ENCODE measurements around the gene SKAP1.
A peak's percentile ranks its signal among the peaks of the same experiment; 100 is the strongest.

SKAP1 gene

GRCh38 chr17:48285614-48286013 lies 144.4 kb downstream of the SKAP1 start:
- no peak for TF ChIP-seq POLR2A (IDR thresholded peaks at IDR 0.05; ENCODE audit: low read depth, low read length)
- FAIRE-seq (no peak), DNase-seq (ENCODE audit: insufficient read length, low spot score) (no peak)

GRCh38 chr17:48283907-48284306 lies 146.1 kb downstream of the SKAP1 start:
- FAIRE-seq (no peak), DNase-seq (ENCODE audit: insufficient read length, low spot score) (no peak)
- TF ChIP-seq TAF1 (IDR thresholded peaks at IDR 0.05; ENCODE audit: low read depth, low read length), result no peak
- TF ChIP-seq SPI1 (IDR thresholded peaks at IDR 0.05; ENCODE audit: low read depth, low read length), result no peak
- TF ChIP-seq POLR2A (IDR thresholded peaks at IDR 0.05; ENCODE audit: low read depth, low read length), result no peak
- TF ChIP-seq PAX5 (IDR thresholded peaks at IDR 0.05; ENCODE audit: insufficient read depth, low read length, severe bottlenecking), result no peak
- TF ChIP-seq POLR2AphosphoS5 (IDR thresholded peaks at IDR 0.05; ENCODE audit: low read depth, low read length), result no peak
- TF ChIP-seq POU2F2 (IDR thresholded peaks at IDR 0.05; ENCODE audit: low read depth, low read length), result no peak

GRCh38 chr17:48283411-48283810 lies 146.6 kb downstream of the SKAP1 start:
- FAIRE-seq, result peak; percentile 41
- TF ChIP-seq POLR2A (IDR thresholded peaks at IDR 0.05; ENCODE audit: low read depth, low read length), result no peak
- TF ChIP-seq TAF1 (IDR thresholded peaks at IDR 0.05; ENCODE audit: low read depth, low read length), result no peak
- TF ChIP-seq PAX5 (IDR thresholded peaks at IDR 0.05; ENCODE audit: insufficient read depth, low read length, severe bottlenecking), result no peak
- TF ChIP-seq SPI1 (IDR thresholded peaks at IDR 0.05; ENCODE audit: low read depth, low read length), result no peak
- DNase-seq (ENCODE audit: insufficient read length, low spot score), result no peak

- DNase-seq (ENCODE audit: insufficient read length, low spot score), result no peak
- no peak for TF ChIP-seq POLR2A (IDR thresholded peaks at IDR 0.05; ENCODE audit: low read depth, low read length)
- TF ChIP-seq SPI1 (IDR thresholded peaks at IDR 0.05; ENCODE audit: low read depth, low read length), result no peak
- no peak for TF ChIP-seq POU2F2 (IDR thresholded peaks at IDR 0.05; ENCODE audit: low read depth, low read length)
- no peak for TF ChIP-seq POLR2AphosphoS5 (IDR thresholded peaks at IDR 0.05; ENCODE audit: low read depth, low read length)
- FAIRE-seq, result no peak
Measured at GRCh38 chr17:48282303-48282702, 147.7 kb downstream of the SKAP1 start.

GRCh38 chr17:48278760-48279491 lies 151.1 kb downstream of the SKAP1 start:
- DNase-seq (ENCODE audit: insufficient read length, low spot score) (no peak), FAIRE-seq (no peak)
- TF ChIP-seq POLR2AphosphoS5 (IDR thresholded peaks at IDR 0.05; ENCODE audit: low read depth, low read length), result no peak
- no peak for TF ChIP-seq SPI1 (IDR thresholded peaks at IDR 0.05; ENCODE audit: low read depth, low read length)
- TF ChIP-seq POLR2A (IDR thresholded peaks at IDR 0.05; ENCODE audit: low read depth, low read length), result no peak
- no peak for TF ChIP-seq PAX5 (IDR thresholded peaks at IDR 0.05; ENCODE audit: insufficient read depth, low read length, severe bottlenecking)
- TF ChIP-seq POU2F2 (IDR thresholded peaks at IDR 0.05; ENCODE audit: low read depth, low read length), result no peak
- no peak for TF ChIP-seq TAF1 (IDR thresholded peaks at IDR 0.05; ENCODE audit: low read depth, low read length)

GRCh38 chr17:48276776-48277175 lies 153.2 kb downstream of the SKAP1 start:
- TF ChIP-seq POU2F2 (IDR thresholded peaks at IDR 0.05; ENCODE audit: low read depth, low read length) (no peak), POLR2AphosphoS5 (IDR thresholded peaks at IDR 0.05; ENCODE audit: low read depth, low read length) (no peak), POLR2A (IDR thresholded peaks at IDR 0.05; ENCODE audit: low read depth, low read length) (no peak), PAX5 (IDR thresholded peaks at IDR 0.05; ENCODE audit: insufficient read depth, low read length, severe bottlenecking) (no peak), TAF1 (IDR thresholded peaks at IDR 0.05; ENCODE audit: low read depth, low read length) (no peak), SPI1 (IDR thresholded peaks at IDR 0.05; ENCODE audit: low read depth, low read length) (no peak)
- FAIRE-seq, result no peak
- DNase-seq (ENCODE audit: insufficient read length, low spot score), result no peak

- FAIRE-seq, result no peak
- TF ChIP-seq POLR2A (IDR thresholded peaks at IDR 0.05; ENCODE audit: low read depth, low read length) (no peak), TAF1 (IDR thresholded peaks at IDR 0.05; ENCODE audit: low read depth, low read length) (no peak), POU2F2 (IDR thresholded peaks at IDR 0.05; ENCODE audit: low read depth, low read length) (no peak), PAX5 (IDR thresholded peaks at IDR 0.05; ENCODE audit: insufficient read depth, low read length, severe bottlenecking) (no peak), SPI1 (IDR thresholded peaks at IDR 0.05; ENCODE audit: low read depth, low read length) (no peak), POLR2AphosphoS5 (IDR thresholded peaks at IDR 0.05; ENCODE audit: low read depth, low read length) (no peak)
Measured at GRCh38 chr17:48270899-48271298, 159.1 kb downstream of the SKAP1 start.

GRCh38 chr17:48269209-48269608 lies 160.8 kb downstream of the SKAP1 start:
- no peak for FAIRE-seq
- no peak for TF ChIP-seq SPI1 (IDR thresholded peaks at IDR 0.05; ENCODE audit: low read depth, low read length)
- TF ChIP-seq PAX5 (IDR thresholded peaks at IDR 0.05; ENCODE audit: insufficient read depth, low read length, severe bottlenecking), result no peak
- no peak for TF ChIP-seq POLR2A (IDR thresholded peaks at IDR 0.05; ENCODE audit: low read depth, low read length)
- no peak for TF ChIP-seq POLR2AphosphoS5 (IDR thresholded peaks at IDR 0.05; ENCODE audit: low read depth, low read length)
- no peak for TF ChIP-seq POU2F2 (IDR thresholded peaks at IDR 0.05; ENCODE audit: low read depth, low read length)
- TF ChIP-seq TAF1 (IDR thresholded peaks at IDR 0.05; ENCODE audit: low read depth, low read length), result no peak
- no peak for DNase-seq (ENCODE audit: insufficient read length, low spot score)

More at GRCh38 chr17:48270899-48271298, 159.1 kb downstream of the SKAP1 start:
- DNase-seq (ENCODE audit: insufficient read length, low spot score), result no peak

GRCh38 chr17:48263731-48264035 lies 166.3 kb downstream of the SKAP1 start:
- DNase-seq (ENCODE audit: insufficient read length, low spot score), result no peak
- TF ChIP-seq PAX5 (IDR thresholded peaks at IDR 0.05; ENCODE audit: insufficient read depth, low read length, severe bottlenecking) (no peak), POLR2AphosphoS5 (IDR thresholded peaks at IDR 0.05; ENCODE audit: low read depth, low read length) (no peak), SPI1 (IDR thresholded peaks at IDR 0.05; ENCODE audit: low read depth, low read length) (no peak), POLR2A (IDR thresholded peaks at IDR 0.05; ENCODE audit: low read depth, low read length) (no peak), POU2F2 (IDR thresholded peaks at IDR 0.05; ENCODE audit: low read depth, low read length) (no peak), TAF1 (IDR thresholded peaks at IDR 0.05; ENCODE audit: low read depth, low read length) (no peak)
- no peak for FAIRE-seq

- TF ChIP-seq POLR2AphosphoS5 (IDR thresholded peaks at IDR 0.05; ENCODE audit: low read depth, low read length), result no peak
- TF ChIP-seq PAX5 (IDR thresholded peaks at IDR 0.05; ENCODE audit: insufficient read depth, low read length, severe bottlenecking), result no peak
- TF ChIP-seq POLR2A (IDR thresholded peaks at IDR 0.05; ENCODE audit: low read depth, low read length), result no peak
- TF ChIP-seq TAF1 (IDR thresholded peaks at IDR 0.05; ENCODE audit: low read depth, low read length), result no peak
- no peak for TF ChIP-seq SPI1 (IDR thresholded peaks at IDR 0.05; ENCODE audit: low read depth, low read length)
- DNase-seq (ENCODE audit: insufficient read length, low spot score), result no peak
- no peak for FAIRE-seq
Measured at GRCh38 chr17:48262982-48263730, 166.9 kb downstream of the SKAP1 start.
